GM23248 (cell line): ENCODE results near the gene LMCD1.

Experiments
- EZH2 ChIP-seq: fragments of 200-600 bp; sonication (generic); IDR thresholded peaks from 2 replicates; pipeline ENCODE4 v1.6.1; 2018; ENCODE audit warnings: antibody characterized with exemption, mild to moderate bottlenecking; ENCODE audit not compliant: insufficient read depth, poor library complexity, severe bottlenecking
- EZH2phosphoT487 ChIP-seq: fragments of 200-600 bp; sonication (generic); IDR thresholded peaks from 2 replicates; pipeline ENCODE4 v1.6.1; 2018; ENCODE audit warnings: antibody characterized with exemption, moderate library complexity, mild to moderate bottlenecking, low read depth; ENCODE audit not compliant: insufficient read depth

GRCh38 chr3:8621872-8622271 is 120.2 kb downstream of the LMCD1 start:
- TF ChIP-seq EZH2 = no peak
- TF ChIP-seq EZH2phosphoT487 = no peak
